Activated CD8-positive, alpha-beta T cell treated with anti-CD3 and anti-CD28 coated beads for 36 hours (primary cell): ENCODE results near the gene TMX1. TPM values are rescaled to one million over a fixed set of nuclear protein-coding genes. Genes with fewer than 3 reads are reported as not detected.

Source experiments
- ATAC-seq: fragments of 200-7000 bp; cut with Tn5 transposase; one replicate; pipeline ENCODE4 v1.10.0; 2021; ENCODE audit warnings: mild to moderate bottlenecking, moderate library complexity
- CTCF ChIA-PET: fragments of 350-600 bp; sonication (Branson Sonifier 250); formaldehyde crosslinking; loops from one replicate; lab custom pipeline; 2021; ENCODE audit warnings: antibody characterized with exemption; lab: Charles Lee
- POLR2A ChIA-PET: fragments of 350-600 bp; sonication (Branson Sonifier 250); formaldehyde crosslinking; loops from one replicate; lab custom pipeline; 2021; ENCODE audit warnings: antibody characterized with exemption; lab: Charles Lee
- DNase-seq: peaks from one replicate; pipeline ENCODE4 v3.0.0-alpha.2; 2020
- H3K27ac Mint-ChIP-seq: one replicate; pipeline ENCODE4 v1.8.0; 2021; ENCODE audit warnings: mild to moderate bottlenecking, mixed read lengths
- H3K27me3 Mint-ChIP-seq: one replicate; pipeline ENCODE4 v1.8.0; 2021; ENCODE audit warnings: mixed read lengths
- H3K36me3 Mint-ChIP-seq: one replicate; pipeline ENCODE4 v1.8.0; 2021; ENCODE audit warnings: low read depth, mixed read lengths
- H3K4me1 Mint-ChIP-seq: one replicate; pipeline ENCODE4 v1.8.0; 2021; ENCODE audit warnings: low read depth, mixed read lengths
- H3K4me3 Mint-ChIP-seq: one replicate; pipeline ENCODE4 v1.8.0; 2021; ENCODE audit warnings: mild to moderate bottlenecking, moderate library complexity, mixed read lengths
- H3K9me3 Mint-ChIP-seq: one replicate; pipeline ENCODE4 v1.8.0; 2021; ENCODE audit warnings: mixed read lengths
- CTCF ChIP-seq: fragments of 200-600 bp; IDR thresholded peaks from one replicate; pipeline ENCODE4 v1.8.0; 2022; ENCODE audit warnings: antibody characterized with exemption, mild to moderate bottlenecking
- intact Hi-C: fragments of 100-400 bp; cut with micrococcal nuclease; formaldehyde crosslinking; loops from one replicate; pipeline ENCODE4 v1.10.0; 2022
- total RNA-seq, 2 experiments: library from RNA; stranded (reverse); gene quantifications; one replicate each; pipeline ENCODE4 v1.2.3, GENCODE V29; 2021

The TMX1 gene
- total RNA-seq, 2 experiments from 2014 or later = 53.6 to 61.1 TPM

GRCh38 chr14:51224551-51224950 lies 15.5 kb upstream of the TMX1 start:
- H3K27ac Mint-ChIP-seq = no peak overlapping the region
- no peak overlapping the region for H3K4me3 Mint-ChIP-seq
- ChIA-PET POLR2A (no interaction called here), CTCF (no interaction called here)
- no peaks in the 10 kb centered on the region for H3K36me3 Mint-ChIP-seq
- no peak for ATAC-seq
- TF ChIP-seq CTCF = no peak
- DNase-seq = no peak
- H3K9me3 Mint-ChIP-seq = peaks cover 2% of the 10 kb centered on the region
- no peaks in the 10 kb centered on the region for H3K4me1 Mint-ChIP-seq
- no peaks in the 10 kb centered on the region for H3K27me3 Mint-ChIP-seq
- intact Hi-C loops = no loop called here

- intact Hi-C loops = no loop called here
- Mint-ChIP-seq H3K27ac (no peak overlapping the region), H3K27me3 (no peaks in the 10 kb centered on the region), H3K4me1 (no peaks in the 10 kb centered on the region), H3K36me3 (no peaks in the 10 kb centered on the region), H3K9me3 (peaks cover 2% of the 10 kb centered on the region), H3K4me3 (no peak overlapping the region)
- no peak for TF ChIP-seq CTCF
- ChIA-PET POLR2A (interaction anchor here (0.6 kb wide), 1 partner anchor 61 kb away, joined by 3 read pairs; no protein-coding TSS in a partner anchor), CTCF (no interaction called here)
- ATAC-seq (no peak), DNase-seq (no peak)
Measured at GRCh38 chr14:51225751-51226150, 14.3 kb upstream of the TMX1 start.

- DNase-seq (no peak), ATAC-seq (no peak)
- Mint-ChIP-seq H3K36me3 (no peaks in the 10 kb centered on the region), H3K4me3 (no peak overlapping the region), H3K9me3 (peaks cover 2% of the 10 kb centered on the region), H3K27me3 (no peaks in the 10 kb centered on the region), H3K27ac (no peak overlapping the region), H3K4me1 (no peaks in the 10 kb centered on the region)
- CTCF ChIA-PET = interaction anchor here (1.2 kb wide), 1 partner anchor 55 kb away, joined by 3 read pairs; no protein-coding TSS in a partner anchor
- intact Hi-C loops = no loop called here
- POLR2A ChIA-PET = interaction anchor here (1.1 kb wide), 1 partner anchor 175 kb away, joined by 3 read pairs; no protein-coding TSS in a partner anchor
- no peak for TF ChIP-seq CTCF
Measured at GRCh38 chr14:51228391-51228790, 11.7 kb upstream of the TMX1 start.

- CTCF ChIA-PET = no interaction called here
- Mint-ChIP-seq H3K27me3 (no peaks in the 10 kb centered on the region), H3K4me1 (no peaks in the 10 kb centered on the region), H3K9me3 (peaks cover 2% of the 10 kb centered on the region), H3K4me3 (no peak overlapping the region), H3K36me3 (no peaks in the 10 kb centered on the region), H3K27ac (no peak overlapping the region)
- DNase-seq (no peak), ATAC-seq (no peak)
- TF ChIP-seq CTCF = no peak
- intact Hi-C loops = no loop called here
- POLR2A ChIA-PET = interaction anchor here (1.1 kb wide), 1 partner anchor 176 kb away, joined by 3 read pairs; no protein-coding TSS in a partner anchor
Measured at GRCh38 chr14:51228890-51229289, 11.2 kb upstream of the TMX1 start.

- ChIA-PET POLR2A (no interaction called here), CTCF (no interaction called here)
- Mint-ChIP-seq H3K4me1 (peaks cover 17% of the 10 kb centered on the region), H3K36me3 (no peaks in the 10 kb centered on the region), H3K27ac (no peak overlapping the region), H3K27me3 (no peaks in the 10 kb centered on the region), H3K9me3 (no peaks in the 10 kb centered on the region), H3K4me3 (no peak overlapping the region)
- peak; percentile 50 for DNase-seq
- peak; percentile 15 for ATAC-seq
- no peak for TF ChIP-seq CTCF
- intact Hi-C loops = loop anchor here (10.0 kb wide), 1 partner anchor 142 kb away; the partner anchor contains the start of gene TRIM9
Measured at GRCh38 chr14:51236314-51236713, 3.7 kb upstream of the TMX1 start.
